ENCODE data around the gene LRRTM4. TPM values are rescaled to one million over a fixed set of nuclear protein-coding genes. Genes with fewer than 3 reads are reported as not detected.

LRRTM4 gene
- total and polyA plus RNA-seq, 2 of the 13 experiments (the other 11 are each of a cell fraction or from before 2014, with no cell fraction given), result 1.2 TPM

- POLR2A ChIA-PET, result no interaction called here
Measured at GRCh38 chr2:76977846-76978727, 544.1 kb downstream of the LRRTM4 start.

More at GRCh38 chr2:76977846-76978727, 544.1 kb downstream of the LRRTM4 start:
- Histone ChIP-seq H3K9me3 (ENCODE audit: low read length) (no peaks in the 10 kb centered on the region), H3K79me2 (ENCODE audit: insufficient read depth, low read length) (no peaks in the 10 kb centered on the region), H4K20me1 (ENCODE audit: insufficient read depth, low read length) (no peaks in the 10 kb centered on the region), H3K27me3 (ENCODE audit: control insufficient read depth in 1 of 2, insufficient read depth in 2 of 2, low read length in 2 of 2) (no peaks in the 10 kb centered on the region), H2AFZ (ENCODE audit: low read length) (no peak overlapping the region), H3K4me2 (ENCODE audit: low read depth, low read length) (no peak overlapping the region), H3K9ac (ENCODE audit: insufficient read depth, low read depth, low read length) (no peak overlapping the region), H3K4me3 (replicated peaks in 1 of 3; ENCODE audit: insufficient read depth in 1 of 3, low read depth in 2 of 3, low read length in 3 of 3) (no peak overlapping the region), H3K36me3 (replicated peaks in 1 of 2; ENCODE audit: control insufficient read depth in 1 of 2, insufficient read depth in 2 of 2, low read length in 2 of 2) (no peaks in the 10 kb centered on the region), H3K27ac (ENCODE audit: extremely low read length, insufficient read depth, low read length) (no peak overlapping the region), H3K4me1 (ENCODE audit: insufficient read depth, low read length) (no peaks in the 10 kb centered on the region)
- FAIRE-seq, result no peak
- CTCF ChIA-PET (ENCODE audit: low intra/inter-chr PET ratio, low total read pairs), result no interaction called here
- no peak for DNase-seq (ENCODE audit: low spot score)
- ATAC-seq, result no peak
- TF ChIP-seq, protein P1, sequence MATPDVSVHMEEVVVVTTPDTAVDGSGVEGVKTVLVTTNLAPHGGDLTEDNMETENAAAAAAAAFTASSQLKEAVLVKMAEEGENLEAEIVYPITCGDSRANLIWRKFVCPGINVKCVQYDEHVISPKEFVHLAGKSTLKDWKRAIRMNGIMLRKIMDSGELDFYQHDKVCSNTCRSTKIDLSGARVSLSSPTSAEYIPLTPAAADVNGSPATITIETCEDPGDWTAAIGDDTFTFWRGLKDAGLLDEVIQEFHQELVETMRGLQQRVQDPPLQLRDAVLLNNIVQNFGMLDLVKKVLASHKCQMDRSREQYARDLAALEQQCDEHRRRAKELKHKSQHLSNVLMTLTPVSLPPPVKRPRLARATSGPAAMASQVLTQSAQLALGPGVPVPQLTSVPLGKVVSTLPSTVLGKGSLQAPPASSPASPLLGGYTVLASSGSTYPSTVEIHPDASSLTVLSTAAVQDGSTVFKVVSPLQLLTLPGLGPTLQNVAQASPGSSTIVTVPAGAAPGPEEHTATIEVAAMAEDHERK (CRISPR knock-in tag; IDR thresholded peaks at IDR 0.05; ENCODE audit: low read depth), result no peak
- TF ChIP-seq, protein P2, sequence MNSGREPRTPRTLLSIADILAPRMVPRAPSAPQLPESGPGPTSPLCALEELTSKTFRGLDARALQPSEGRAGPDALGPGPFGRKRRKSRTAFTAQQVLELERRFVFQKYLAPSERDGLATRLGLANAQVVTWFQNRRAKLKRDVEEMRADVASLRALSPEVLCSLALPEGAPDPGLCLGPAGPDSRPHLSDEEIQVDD (CRISPR knock-in tag; IDR thresholded peaks at IDR 0.05; ENCODE audit: borderline replicate concordance), result no peak
- TF ChIP-seq ZNF431 (CRISPR knock-in tag; IDR thresholded peaks at IDR 0.05; ENCODE audit: borderline replicate concordance, low read depth) (no peak), RORA (CRISPR knock-in tag; IDR thresholded peaks at IDR 0.05) (no peak), PTBP1 (IDR thresholded peaks at IDR 0.05; ENCODE audit: low read depth, low read length, poor library complexity, severe bottlenecking) (no peak), ZSCAN9 (CRISPR knock-in tag; IDR thresholded peaks at IDR 0.05; ENCODE audit: borderline replicate concordance) (no peak), E2F5 (CRISPR knock-in tag; conservative IDR thresholded peaks at IDR 0.05) (no peak), HOXA3 (CRISPR knock-in tag; IDR thresholded peaks at IDR 0.05) (no peak), RAD51 (IDR thresholded peaks at IDR 0.05; ENCODE audit: borderline replicate concordance) (no peak)
- BruUV-seq (replicated peaks), result no TSS peak
- in situ Hi-C loops (cut with HindIII; ENCODE audit: extremely low pct_ligation_motif_present, low pct_unique_long_range_greater_than_20kb) (loop anchor here (10.0 kb wide), 1 partner anchor 307 kb away; no protein-coding TSS in a partner anchor), intact Hi-C loops (cut with micrococcal nuclease; ENCODE audit: unreplicated experiment) (no loop called here)
- WGBS (ENCODE audit: low lambda C conversion rate), result 2% methylated on average over 3 of the region's 3 CpGs
